ENCODE measurements around the gene C9orf78.

- TF ChIP-seq, protein P1, sequence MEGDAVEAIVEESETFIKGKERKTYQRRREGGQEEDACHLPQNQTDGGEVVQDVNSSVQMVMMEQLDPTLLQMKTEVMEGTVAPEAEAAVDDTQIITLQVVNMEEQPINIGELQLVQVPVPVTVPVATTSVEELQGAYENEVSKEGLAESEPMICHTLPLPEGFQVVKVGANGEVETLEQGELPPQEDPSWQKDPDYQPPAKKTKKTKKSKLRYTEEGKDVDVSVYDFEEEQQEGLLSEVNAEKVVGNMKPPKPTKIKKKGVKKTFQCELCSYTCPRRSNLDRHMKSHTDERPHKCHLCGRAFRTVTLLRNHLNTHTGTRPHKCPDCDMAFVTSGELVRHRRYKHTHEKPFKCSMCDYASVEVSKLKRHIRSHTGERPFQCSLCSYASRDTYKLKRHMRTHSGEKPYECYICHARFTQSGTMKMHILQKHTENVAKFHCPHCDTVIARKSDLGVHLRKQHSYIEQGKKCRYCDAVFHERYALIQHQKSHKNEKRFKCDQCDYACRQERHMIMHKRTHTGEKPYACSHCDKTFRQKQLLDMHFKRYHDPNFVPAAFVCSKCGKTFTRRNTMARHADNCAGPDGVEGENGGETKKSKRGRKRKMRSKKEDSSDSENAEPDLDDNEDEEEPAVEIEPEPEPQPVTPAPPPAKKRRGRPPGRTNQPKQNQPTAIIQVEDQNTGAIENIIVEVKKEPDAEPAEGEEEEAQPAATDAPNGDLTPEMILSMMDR (IDR thresholded peaks at IDR 0.05; ENCODE audit: low read depth, low read length, missing input control), result no peak
- TF ChIP-seq REST (IDR thresholded peaks at IDR 0.05) (no peak), YY1 (IDR thresholded peaks at IDR 0.05) (no peak), EGR1 (IDR thresholded peaks at IDR 0.05; ENCODE audit: low read depth in 2 of 2) (no peak), TAF1 (conservative IDR thresholded peaks at IDR 0.05) (no peak), FOXA2 (IDR thresholded peaks at IDR 0.05) (no peak), MAX (IDR thresholded peaks at IDR 0.05) (no peak)
These were observed 30.0 kb upstream of the C9orf78 start for GRCh38 chr9:129864991-129865647.

Data from liver (tissue), 3 donors.